GM10248 (cell line): ENCODE results near the gene HLX.

ENCODE experiments used
- CTCF ChIA-PET: fragments of 300-600 bp; sonication (Branson Sonifier 250); formaldehyde crosslinking; extraction: SDS; loops from one replicate; lab custom pipeline; 2021; ENCODE audit warnings: antibody characterized with exemption; lab: Yijun Ruan, JAX
- POLR2A ChIA-PET: fragments of 350-650 bp; sonication (Branson Sonifier 250); formaldehyde crosslinking; extraction: SDS; loops from one replicate; lab custom pipeline; 2020; ENCODE audit warnings: antibody characterized with exemption; lab: Yijun Ruan, JAX
- DNase-seq: peaks from one replicate; pipeline ENCODE4 v3.0.0; 2012; ENCODE audit errors: extremely low spot score
- TF ChIP-seq, protein P1 (sequence below): IDR thresholded peaks from 2 replicates; pipeline ENCODE4 v1.5.1; 2012; ENCODE audit warnings: mild to moderate bottlenecking, low read depth; ENCODE audit errors: extremely low read depth, missing control alignments, control extremely low read depth

HLX gene

GRCh38 chr1:220890602-220891001 lies 11.4 kb downstream of the HLX start:
- POLR2A ChIA-PET, result no interaction called here

GRCh38 chr1:220891224-220892085 lies 12.2 kb downstream of the HLX start:
- TF ChIP-seq, protein P1, sequence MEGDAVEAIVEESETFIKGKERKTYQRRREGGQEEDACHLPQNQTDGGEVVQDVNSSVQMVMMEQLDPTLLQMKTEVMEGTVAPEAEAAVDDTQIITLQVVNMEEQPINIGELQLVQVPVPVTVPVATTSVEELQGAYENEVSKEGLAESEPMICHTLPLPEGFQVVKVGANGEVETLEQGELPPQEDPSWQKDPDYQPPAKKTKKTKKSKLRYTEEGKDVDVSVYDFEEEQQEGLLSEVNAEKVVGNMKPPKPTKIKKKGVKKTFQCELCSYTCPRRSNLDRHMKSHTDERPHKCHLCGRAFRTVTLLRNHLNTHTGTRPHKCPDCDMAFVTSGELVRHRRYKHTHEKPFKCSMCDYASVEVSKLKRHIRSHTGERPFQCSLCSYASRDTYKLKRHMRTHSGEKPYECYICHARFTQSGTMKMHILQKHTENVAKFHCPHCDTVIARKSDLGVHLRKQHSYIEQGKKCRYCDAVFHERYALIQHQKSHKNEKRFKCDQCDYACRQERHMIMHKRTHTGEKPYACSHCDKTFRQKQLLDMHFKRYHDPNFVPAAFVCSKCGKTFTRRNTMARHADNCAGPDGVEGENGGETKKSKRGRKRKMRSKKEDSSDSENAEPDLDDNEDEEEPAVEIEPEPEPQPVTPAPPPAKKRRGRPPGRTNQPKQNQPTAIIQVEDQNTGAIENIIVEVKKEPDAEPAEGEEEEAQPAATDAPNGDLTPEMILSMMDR, result no peak
- ChIA-PET CTCF (no interaction called here), POLR2A (no interaction called here)
- no peak for DNase-seq

More at GRCh38 chr1:220890602-220891001, 11.4 kb downstream of the HLX start:
- TF ChIP-seq, protein P1, result no peak
- CTCF ChIA-PET, result no interaction called here
- no peak for DNase-seq

DNA sequence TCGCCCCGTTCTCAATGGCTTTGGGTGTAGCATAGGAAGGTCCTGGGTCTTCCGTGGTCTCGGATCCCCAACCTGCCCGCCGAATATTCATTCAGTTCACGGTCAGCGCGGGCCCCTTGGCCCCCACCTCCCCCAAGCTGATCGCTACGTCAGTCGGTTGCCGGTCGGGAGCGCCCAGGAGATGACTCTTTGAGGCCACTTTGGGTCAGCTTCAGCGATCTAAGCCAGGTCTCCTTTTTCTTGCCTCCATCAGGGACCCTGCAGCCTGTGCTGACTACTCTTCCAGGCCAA lies 12.8 kb downstream of the HLX start:
- TF ChIP-seq, protein P1, result no peak
- POLR2A ChIA-PET, result no interaction called here
- no peak for DNase-seq
- CTCF ChIA-PET, result no interaction called here

- POLR2A ChIA-PET, result no interaction called here
Measured at GRCh38 chr1:220892997-220893700, 13.9 kb downstream of the HLX start.

GRCh38 chr1:220893701-220894024 lies 14.4 kb downstream of the HLX start:
- TF ChIP-seq, protein P1, result no peak
- POLR2A ChIA-PET, result no interaction called here
- DNase-seq, result no peak
- CTCF ChIA-PET, result no interaction called here

More at GRCh38 chr1:220892997-220893700, 13.9 kb downstream of the HLX start:
- TF ChIP-seq, protein P1, result no peak
- CTCF ChIA-PET, result no interaction called here
- DNase-seq, result no peak

GRCh38 chr1:220894025-220894923 lies 15.0 kb downstream of the HLX start:
- no peak for DNase-seq
- ChIA-PET POLR2A (no interaction called here), CTCF (no interaction called here)
- TF ChIP-seq, protein P1, result no peak
